ENCODE data around the gene NRXN3.

- TF ChIP-seq, protein P1, sequence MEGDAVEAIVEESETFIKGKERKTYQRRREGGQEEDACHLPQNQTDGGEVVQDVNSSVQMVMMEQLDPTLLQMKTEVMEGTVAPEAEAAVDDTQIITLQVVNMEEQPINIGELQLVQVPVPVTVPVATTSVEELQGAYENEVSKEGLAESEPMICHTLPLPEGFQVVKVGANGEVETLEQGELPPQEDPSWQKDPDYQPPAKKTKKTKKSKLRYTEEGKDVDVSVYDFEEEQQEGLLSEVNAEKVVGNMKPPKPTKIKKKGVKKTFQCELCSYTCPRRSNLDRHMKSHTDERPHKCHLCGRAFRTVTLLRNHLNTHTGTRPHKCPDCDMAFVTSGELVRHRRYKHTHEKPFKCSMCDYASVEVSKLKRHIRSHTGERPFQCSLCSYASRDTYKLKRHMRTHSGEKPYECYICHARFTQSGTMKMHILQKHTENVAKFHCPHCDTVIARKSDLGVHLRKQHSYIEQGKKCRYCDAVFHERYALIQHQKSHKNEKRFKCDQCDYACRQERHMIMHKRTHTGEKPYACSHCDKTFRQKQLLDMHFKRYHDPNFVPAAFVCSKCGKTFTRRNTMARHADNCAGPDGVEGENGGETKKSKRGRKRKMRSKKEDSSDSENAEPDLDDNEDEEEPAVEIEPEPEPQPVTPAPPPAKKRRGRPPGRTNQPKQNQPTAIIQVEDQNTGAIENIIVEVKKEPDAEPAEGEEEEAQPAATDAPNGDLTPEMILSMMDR (conservative IDR thresholded peaks at IDR 0.05; ENCODE audit: low read depth, low read length): no peak
- TF ChIP-seq EZH2 (IDR thresholded peaks at IDR 0.05; ENCODE audit: low read length, unreplicated experiment): no peak
- TF ChIP-seq EZH2phosphoT487 (IDR thresholded peaks at IDR 0.05; ENCODE audit: borderline replicate concordance, low read length): no peak
Measured at GRCh38 chr14:79442786-79443185, 1272.6 kb downstream of the NRXN3 start.
